Mucosa of stomach (tissue), 1 donor: ENCODE results near the gene QRFP.

ENCODE experiments used
- H3K27me3 ChIP-seq: one replicate; pipeline ENCODE4 v1.7.0; 2013; ENCODE audit warnings: mild to moderate bottlenecking, low read length; ENCODE audit not compliant: control insufficient read depth, insufficient read depth
- H3K36me3 ChIP-seq: one replicate; pipeline ENCODE4 v1.7.0; 2013; ENCODE audit warnings: low read length; ENCODE audit not compliant: control insufficient read depth, insufficient read depth
- H3K4me1 ChIP-seq: one replicate; pipeline ENCODE4 v1.7.0; 2013; ENCODE audit warnings: mild to moderate bottlenecking, low read length; ENCODE audit not compliant: control insufficient read depth, insufficient read depth
- H3K4me3 ChIP-seq: one replicate; pipeline ENCODE4 v1.7.0; 2013; ENCODE audit warnings: low read length
- H3K9ac ChIP-seq: one replicate; pipeline ENCODE4 v1.7.0; 2013; ENCODE audit warnings: mild to moderate bottlenecking, low read length, moderate library complexity
- H3K9me3 ChIP-seq: one replicate; pipeline ENCODE4 v1.7.0; 2013; ENCODE audit warnings: mild to moderate bottlenecking, low read length, moderate library complexity; ENCODE audit not compliant: control insufficient read depth
- donor health status: Pancreatic carcinoma.

Gene QRFP

DNA sequence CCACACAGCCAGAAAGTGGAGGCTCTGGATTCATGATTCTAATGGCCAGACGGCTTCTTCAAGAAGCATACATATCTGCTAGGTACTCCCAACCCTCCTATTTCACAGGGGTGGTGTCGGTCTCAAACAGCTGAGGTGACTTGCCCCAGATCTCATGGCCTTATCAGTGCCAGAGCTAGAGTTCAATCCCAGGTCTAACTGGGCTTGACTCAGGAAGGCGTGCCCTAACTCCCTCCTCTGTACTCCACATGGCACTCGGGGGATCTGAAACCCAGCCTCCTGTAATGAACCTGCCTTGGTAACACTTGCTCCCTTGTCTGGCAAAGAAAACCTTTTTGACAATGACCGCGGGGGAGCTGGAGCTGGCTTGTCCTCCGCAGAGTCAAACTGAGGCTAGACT, 2.1 kb downstream of the QRFP start:
- peaks cover 16% of the 10 kb centered on the region for H3K27me3 ChIP-seq
- H3K4me3 ChIP-seq = no peak overlapping the region
- no peaks in the 10 kb centered on the region for H3K36me3 ChIP-seq
- peaks cover 24% of the 10 kb centered on the region for H3K4me1 ChIP-seq
- no peaks in the 10 kb centered on the region for H3K9me3 ChIP-seq
- no peak overlapping the region for H3K9ac ChIP-seq

DNA sequence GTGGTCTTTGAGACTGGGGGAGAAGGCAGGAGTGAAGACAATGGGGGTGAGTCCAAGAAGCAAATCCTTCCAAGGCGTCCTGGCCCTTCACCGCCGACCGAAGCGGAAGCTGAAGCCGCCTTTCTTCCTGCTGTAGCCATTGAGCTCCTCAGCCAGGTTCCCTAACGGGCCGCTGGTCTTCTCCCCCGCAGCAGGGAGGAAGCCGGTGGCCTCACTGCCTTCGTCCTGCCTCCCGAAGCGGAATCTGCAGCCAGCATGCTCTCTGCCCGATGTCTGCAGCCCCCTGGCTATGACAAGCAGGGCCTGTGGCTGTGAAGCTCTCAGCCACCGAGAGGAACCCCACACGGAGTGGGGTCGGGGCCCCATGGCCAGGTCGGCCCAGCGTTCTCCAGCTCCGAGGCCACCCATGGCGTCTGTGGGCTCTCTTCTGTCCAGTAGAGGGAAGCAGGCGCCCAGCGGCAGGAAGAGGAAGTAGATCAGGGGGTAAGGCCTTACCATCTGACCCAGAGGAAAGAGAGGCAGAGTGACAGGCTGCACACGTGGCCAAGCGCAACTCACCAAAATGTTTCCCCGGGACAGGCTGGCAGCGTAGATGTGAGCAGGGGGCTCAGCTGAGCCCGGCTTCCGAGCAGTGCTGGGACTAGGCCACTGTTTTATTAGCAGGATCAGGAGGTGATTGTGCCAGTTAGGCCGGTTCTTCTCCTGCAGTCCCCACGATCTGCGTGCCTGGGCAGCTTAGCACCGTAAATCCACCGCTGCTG, 3.1 kb downstream of the QRFP start:
- Histone ChIP-seq H3K9ac (no peak overlapping the region), H3K4me1 (peaks cover 24% of the 10 kb centered on the region), H3K36me3 (no peaks in the 10 kb centered on the region), H3K4me3 (no peak overlapping the region), H3K9me3 (no peaks in the 10 kb centered on the region), H3K27me3 (peaks cover 13% of the 10 kb centered on the region)

DNA sequence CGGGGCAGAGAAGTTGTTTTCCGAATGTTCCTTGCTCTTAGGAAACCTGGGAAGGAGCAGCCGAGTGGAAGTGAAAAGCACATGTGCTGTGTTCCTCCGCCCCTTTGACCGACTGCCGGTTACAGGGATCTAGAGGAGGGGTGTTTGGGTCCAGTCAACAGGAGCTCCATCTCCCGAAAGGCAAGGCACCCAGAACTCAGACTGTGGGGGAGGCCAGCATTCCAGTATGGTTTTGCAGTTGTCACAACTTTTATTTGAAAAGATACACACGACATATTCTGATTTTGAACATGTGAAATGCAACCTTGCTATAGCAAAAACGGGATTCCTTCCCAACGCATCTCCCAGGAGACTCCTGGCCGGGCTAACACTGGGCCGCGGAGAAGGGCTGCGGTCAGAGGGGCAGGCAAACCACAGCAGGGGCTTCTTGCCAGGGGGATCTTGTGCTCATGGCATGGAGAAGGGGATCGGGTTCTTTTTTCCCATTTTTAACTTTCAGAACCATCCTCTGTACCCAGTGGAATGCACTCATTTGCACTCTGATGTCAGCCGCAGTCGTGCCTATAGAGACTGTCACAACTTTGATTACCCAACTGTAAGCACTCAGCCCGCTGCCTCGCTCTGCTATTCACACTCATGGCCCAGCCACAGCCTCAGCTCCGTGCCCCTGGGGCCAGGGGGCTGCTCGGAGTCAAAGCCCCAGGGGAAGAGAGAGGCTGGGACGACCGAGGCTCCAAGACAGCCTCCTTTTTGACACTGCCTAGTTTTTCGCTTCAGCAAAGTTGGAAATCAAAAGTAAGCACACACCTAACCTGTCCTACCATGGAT, 3.9 kb downstream of the QRFP start:
- H3K4me3 ChIP-seq = no peak overlapping the region
- no peaks in the 10 kb centered on the region for H3K36me3 ChIP-seq
- no peaks in the 10 kb centered on the region for H3K9me3 ChIP-seq
- H3K27me3 ChIP-seq = peaks cover 9% of the 10 kb centered on the region
- peaks cover 20% of the 10 kb centered on the region for H3K4me1 ChIP-seq
- no peak overlapping the region for H3K9ac ChIP-seq

DNA sequence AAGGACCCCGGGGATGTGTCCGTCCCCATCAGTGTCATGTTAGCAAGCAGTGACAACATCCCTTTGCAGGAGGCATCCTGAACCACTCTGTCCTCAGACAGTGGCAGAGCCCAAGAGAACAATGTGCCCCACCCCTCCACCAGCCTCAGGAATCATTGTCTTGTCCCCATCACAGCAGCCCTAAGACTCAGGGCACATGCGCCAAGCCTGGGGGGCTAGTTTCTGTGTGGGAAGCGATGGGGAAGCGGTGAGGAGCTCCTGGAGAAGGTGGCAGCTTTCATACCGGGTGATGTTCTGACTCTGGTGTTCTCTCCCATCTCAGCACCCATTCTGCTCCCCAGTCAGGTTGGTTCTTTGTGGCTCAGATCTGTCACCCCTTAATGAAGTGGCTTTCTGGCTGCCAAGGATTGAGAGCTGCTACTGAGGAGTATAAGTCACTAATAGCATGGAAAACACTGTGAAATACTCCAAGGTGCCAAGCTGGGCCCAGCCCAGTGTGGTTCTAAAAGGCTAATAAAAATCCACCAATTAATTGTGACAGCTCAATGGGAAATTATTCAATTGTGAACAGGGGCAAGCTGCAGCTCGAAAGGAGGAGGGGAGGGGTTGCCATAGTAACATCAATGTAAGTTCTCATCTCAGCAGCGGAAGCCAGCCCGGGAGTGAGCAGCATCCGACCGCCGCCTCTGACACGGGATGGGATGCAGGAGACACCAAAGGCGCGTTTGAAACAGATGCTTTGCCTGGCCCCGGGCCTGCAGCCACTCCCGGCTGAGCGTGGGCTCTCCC, 4.7 kb downstream of the QRFP start:
- no peaks in the 10 kb centered on the region for H3K9me3 ChIP-seq
- no peak overlapping the region for H3K4me3 ChIP-seq
- H3K9ac ChIP-seq = no peak overlapping the region
- H3K27me3 ChIP-seq = peaks cover 7% of the 10 kb centered on the region
- H3K4me1 ChIP-seq = peaks cover 20% of the 10 kb centered on the region
- no peaks in the 10 kb centered on the region for H3K36me3 ChIP-seq

DNA sequence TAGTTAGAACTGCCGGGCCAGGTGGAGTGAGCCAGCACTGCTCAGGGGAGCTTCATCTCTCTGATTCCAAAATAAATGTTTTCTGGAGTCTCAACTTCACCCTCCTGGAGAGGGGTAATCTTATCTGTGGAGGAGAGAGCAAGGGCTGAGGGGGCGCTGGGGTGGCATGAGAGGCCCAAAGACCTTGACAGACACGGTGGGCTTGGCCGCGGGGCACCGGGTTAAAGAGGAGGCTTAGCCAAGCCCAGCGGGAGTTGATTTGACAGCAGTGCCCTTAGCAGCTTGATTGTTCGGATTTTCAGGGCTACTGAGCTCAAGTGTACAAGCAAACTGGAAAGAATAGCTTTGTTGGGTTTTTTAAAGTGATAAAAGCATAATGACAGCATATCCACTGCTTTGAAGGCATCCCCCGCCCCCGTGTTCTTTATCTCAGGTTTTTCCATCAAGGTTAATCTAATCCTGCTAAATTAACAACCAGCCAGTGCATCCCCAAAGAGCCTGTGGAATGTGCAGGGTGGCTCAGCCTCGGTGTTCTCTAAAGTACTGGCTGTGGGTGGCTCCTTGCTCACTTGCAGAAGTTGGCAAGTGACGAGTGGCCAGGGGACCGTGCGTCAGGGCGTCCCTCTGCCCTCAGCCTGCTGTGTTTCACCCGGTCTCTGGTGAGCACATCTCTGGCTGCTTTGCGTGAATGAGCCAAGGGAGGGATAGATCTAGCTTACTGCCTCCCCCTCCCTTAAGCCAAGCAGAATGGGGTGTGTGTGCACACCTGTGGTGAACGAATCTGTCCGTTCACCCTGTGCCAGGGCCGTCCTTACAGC, 5.5 kb downstream of the QRFP start:
- H3K36me3 ChIP-seq = no peaks in the 10 kb centered on the region
- H3K4me3 ChIP-seq = no peak overlapping the region
- no peaks in the 10 kb centered on the region for H3K9me3 ChIP-seq
- no peak overlapping the region for H3K9ac ChIP-seq
- peaks cover 7% of the 10 kb centered on the region for H3K27me3 ChIP-seq
- peaks cover 20% of the 10 kb centered on the region for H3K4me1 ChIP-seq

DNA sequence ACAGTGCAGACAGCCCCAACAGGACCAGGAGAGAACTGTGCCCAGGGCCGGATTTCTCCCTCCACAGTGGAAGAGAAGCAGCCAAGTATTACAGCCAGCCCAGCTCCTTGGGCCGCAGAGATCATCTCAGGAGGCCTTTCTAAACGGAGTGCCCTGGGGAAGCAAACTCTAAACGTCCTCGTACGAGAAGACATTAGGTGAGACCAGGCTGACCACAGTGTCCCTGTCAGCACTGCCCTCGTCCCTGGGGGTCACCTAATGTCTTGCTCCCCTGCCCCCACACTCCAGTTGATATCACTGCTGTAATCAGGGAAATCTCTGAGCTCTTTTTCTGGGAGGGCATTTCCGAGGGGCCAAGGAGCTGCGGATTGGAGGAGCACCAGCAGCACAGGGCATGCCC, 6.5 kb downstream of the QRFP start:
- H3K9me3 ChIP-seq = no peaks in the 10 kb centered on the region
- H3K27me3 ChIP-seq = peaks cover under 1% of the 10 kb centered on the region
- H3K4me3 ChIP-seq = no peak overlapping the region
- H3K9ac ChIP-seq = no peak overlapping the region
- peaks cover 16% of the 10 kb centered on the region for H3K4me1 ChIP-seq
- no peaks in the 10 kb centered on the region for H3K36me3 ChIP-seq

DNA sequence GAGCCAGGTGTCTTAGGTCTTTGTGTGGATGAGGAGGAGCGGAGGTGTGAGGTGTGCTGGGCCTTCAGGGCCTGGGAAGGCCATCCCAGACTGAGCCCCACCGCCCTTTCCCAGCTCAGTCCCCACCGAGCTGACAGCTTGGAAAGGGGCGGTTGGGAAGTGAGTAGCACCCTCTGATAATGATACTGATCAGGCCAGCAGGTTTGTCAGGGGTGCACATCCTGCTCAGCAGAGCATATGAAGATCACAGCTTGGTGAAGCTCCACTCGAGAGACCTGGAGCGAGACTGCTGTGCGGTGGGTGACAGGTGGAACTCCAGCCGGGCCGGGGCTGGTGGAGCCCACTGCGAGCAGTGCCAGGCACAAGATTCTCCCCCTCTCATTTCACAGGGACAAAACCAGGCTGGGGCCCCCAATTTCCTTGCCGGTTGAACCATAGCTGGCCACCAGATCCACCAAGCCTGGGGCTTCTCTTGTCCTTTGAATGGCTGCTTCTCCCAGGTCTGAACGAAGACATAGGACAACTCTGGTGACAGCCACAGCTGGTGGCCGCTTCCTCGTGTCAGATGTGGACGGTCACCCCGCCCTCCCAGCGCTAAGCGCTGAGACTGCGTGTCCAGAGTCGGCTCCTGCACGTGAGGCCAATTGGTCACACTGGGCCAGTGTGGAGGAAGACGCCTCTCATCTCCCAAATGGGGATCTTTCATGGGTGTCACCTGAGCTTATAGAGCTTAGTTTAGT, 8.3 kb downstream of the QRFP start:
- H3K9ac ChIP-seq = no peak overlapping the region
- H3K27me3 ChIP-seq = no peaks in the 10 kb centered on the region
- H3K4me3 ChIP-seq = no peak overlapping the region
- H3K9me3 ChIP-seq = no peaks in the 10 kb centered on the region
- H3K4me1 ChIP-seq = no peaks in the 10 kb centered on the region
- peaks cover 6% of the 10 kb centered on the region for H3K36me3 ChIP-seq

DNA sequence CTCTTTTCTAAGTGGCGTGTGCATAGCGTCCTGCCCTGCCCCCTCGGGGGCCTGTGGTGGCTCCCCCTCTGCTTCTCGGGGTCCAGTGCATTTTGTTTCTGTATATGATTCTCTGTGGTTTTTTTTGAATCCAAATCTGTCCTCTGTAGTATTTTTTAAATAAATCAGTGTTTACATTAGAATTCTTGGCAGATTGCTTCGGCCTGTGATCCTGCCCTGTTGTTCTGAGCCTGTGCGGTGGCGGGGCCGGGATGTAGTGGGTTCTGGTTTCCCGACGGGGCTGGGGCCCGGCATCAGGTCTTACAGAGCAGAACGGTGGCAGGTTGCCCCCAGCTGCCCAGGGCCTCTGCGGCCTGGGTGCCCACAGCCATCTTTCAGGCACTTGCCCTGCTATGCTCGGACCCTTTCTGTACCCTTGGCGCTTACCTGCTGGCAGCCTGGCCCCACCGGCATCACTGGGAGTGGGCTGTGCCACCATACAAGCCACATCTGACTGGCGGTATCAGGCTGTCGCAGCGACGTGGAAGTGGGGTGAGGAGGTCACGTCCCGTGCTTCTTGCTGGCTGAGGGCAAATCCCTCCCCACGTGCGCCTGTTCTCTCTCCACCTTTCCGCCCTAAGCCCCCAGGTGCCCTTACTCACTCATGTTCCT, 9.0 kb downstream of the QRFP start:
- Histone ChIP-seq H3K4me1 (no peaks in the 10 kb centered on the region), H3K4me3 (no peak overlapping the region), H3K9ac (no peak overlapping the region), H3K9me3 (no peaks in the 10 kb centered on the region), H3K36me3 (peaks cover 6% of the 10 kb centered on the region), H3K27me3 (no peaks in the 10 kb centered on the region)

DNA sequence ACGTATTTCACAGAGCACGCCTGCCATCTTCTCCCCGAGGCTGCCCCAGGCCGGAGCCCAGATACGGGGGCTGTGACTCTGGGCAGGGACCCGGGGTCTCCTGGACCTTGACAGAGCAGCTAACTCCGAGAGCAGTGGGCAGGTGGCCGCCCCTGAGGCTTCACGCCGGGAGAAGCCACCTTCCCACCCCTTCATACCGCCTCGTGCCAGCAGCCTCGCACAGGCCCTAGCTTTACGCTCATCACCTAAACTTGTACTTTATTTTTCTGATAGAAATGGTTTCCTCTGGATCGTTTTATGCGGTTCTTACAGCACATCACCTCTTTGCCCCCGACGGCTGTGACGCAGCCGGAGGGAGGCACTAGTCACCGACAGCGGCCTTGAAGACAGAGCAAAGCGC, 9.6 kb downstream of the QRFP start:
- Histone ChIP-seq H3K36me3 (peaks cover 6% of the 10 kb centered on the region), H3K9me3 (no peaks in the 10 kb centered on the region), H3K9ac (no peak overlapping the region), H3K4me1 (no peaks in the 10 kb centered on the region), H3K4me3 (no peak overlapping the region), H3K27me3 (no peaks in the 10 kb centered on the region)

DNA sequence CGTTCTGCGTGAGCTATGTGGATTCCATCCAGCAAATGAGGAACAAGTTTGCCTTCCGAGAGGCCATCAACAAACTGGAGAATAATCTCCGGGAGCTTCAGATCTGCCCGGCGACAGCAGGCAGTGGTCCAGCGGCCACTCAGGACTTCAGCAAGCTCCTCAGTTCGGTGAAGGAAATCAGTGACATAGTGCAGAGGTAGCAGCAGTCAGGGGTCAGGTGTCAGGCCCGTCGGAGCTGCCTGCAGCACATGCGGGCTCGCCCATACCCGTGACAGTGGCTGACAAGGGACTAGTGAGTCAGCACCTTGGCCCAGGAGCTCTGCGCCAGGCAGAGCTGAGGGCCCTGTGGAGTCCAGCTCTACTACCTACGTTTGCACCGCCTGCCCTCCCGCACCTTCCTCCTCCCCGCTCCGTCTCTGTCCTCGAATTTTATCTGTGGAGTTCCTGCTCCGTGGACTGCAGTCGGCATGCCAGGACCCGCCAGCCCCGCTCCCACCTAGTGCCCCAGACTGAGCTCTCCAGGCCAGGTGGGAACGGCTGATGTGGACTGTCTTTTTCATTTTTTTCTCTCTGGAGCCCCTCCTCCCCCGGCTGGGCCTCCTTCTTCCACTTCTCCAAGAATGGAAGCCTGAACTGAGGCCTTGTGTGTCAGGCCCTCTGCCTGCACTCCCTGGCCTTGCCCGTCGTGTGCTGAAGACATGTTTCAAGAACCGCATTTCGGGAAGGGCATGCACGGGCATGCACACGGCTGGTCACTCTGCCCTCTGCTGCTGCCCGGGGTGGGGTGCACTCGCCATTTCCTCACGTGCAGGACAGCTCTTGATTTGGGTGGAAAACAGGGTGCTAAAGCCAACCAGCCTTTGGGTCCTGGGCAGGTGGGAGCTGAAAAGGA, 10.9 kb downstream of the QRFP start:
- no peaks in the 10 kb centered on the region for H3K9me3 ChIP-seq
- peaks cover 10% of the 10 kb centered on the region for H3K36me3 ChIP-seq
- no peak overlapping the region for H3K4me3 ChIP-seq
- no peaks in the 10 kb centered on the region for H3K4me1 ChIP-seq
- H3K9ac ChIP-seq = no peak overlapping the region
- H3K27me3 ChIP-seq = no peaks in the 10 kb centered on the region
